Hepatocyte (in vitro differentiated cells): ENCODE results near the gene RALGPS2. TPM values are rescaled to one million over a fixed set of nuclear protein-coding genes. Genes with fewer than 3 reads are reported as not detected.

Experiments
- DNase-seq: peaks from one replicate; pipeline ENCODE4 v3.0.0-alpha.2; 2016; ENCODE audit warnings: low spot score
- H2AFZ ChIP-seq: fragments of 200-600 bp; sonication (generic); 2 replicates; pipeline ENCODE4 v1.6.0; 2016; ENCODE audit warnings: antibody characterized with exemption, mild to moderate bottlenecking
- H3K27ac ChIP-seq: fragments of 200-600 bp; sonication (generic); 2 replicates; pipeline ENCODE4 v1.5.1; 2016; ENCODE audit warnings: mild to moderate bottlenecking
- H3K27me3 ChIP-seq: fragments of 200-600 bp; sonication (generic); 2 replicates; pipeline ENCODE4 v1.6.1; 2016
- H3K36me3 ChIP-seq: fragments of 200-600 bp; sonication (generic); replicated peaks from 2 replicates; pipeline ENCODE4 v1.5.1; 2016; ENCODE audit warnings: low read depth; ENCODE audit not compliant: insufficient read depth
- H3K4me1 ChIP-seq: fragments of 200-600 bp; sonication (generic); 2 replicates; pipeline ENCODE4 v1.5.1; 2016; ENCODE audit warnings: mild to moderate bottlenecking, moderate library complexity; ENCODE audit not compliant: insufficient read depth
- H3K4me2 ChIP-seq: fragments of 200-600 bp; sonication (generic); 2 replicates; pipeline ENCODE4 v1.6.0; 2016
- H3K4me3 ChIP-seq: fragments of 200-600 bp; sonication (generic); 2 replicates; pipeline ENCODE4 v1.5.1; 2016; ENCODE audit warnings: mild to moderate bottlenecking
- H3K79me2 ChIP-seq: fragments of 200-600 bp; sonication (generic); 2 replicates; pipeline ENCODE4 v1.6.0; 2017; ENCODE audit warnings: mild to moderate bottlenecking
- H3K9me2 ChIP-seq: fragments of 200-600 bp; sonication (generic); replicated peaks from 2 replicates; pipeline ENCODE4 v1.6.0; 2017; ENCODE audit warnings: mild to moderate bottlenecking; ENCODE audit not compliant: insufficient read depth
- H3K9me3 ChIP-seq: fragments of 200-600 bp; sonication (generic); 2 replicates; pipeline ENCODE4 v1.5.1; 2016; ENCODE audit warnings: low read depth, mild to moderate bottlenecking
- H4K20me1 ChIP-seq: fragments of 200-600 bp; sonication (generic); 2 replicates; pipeline ENCODE4 v1.6.0; 2016; ENCODE audit warnings: mild to moderate bottlenecking; ENCODE audit not compliant: insufficient read depth, poor library complexity, severe bottlenecking
- EZH2 ChIP-seq: fragments of 200-600 bp; sonication (generic); IDR thresholded peaks from 2 replicates; pipeline ENCODE4 v1.6.1; 2016; ENCODE audit warnings: antibody characterized with exemption, mild to moderate bottlenecking, borderline replicate concordance
- EZH2phosphoT487 ChIP-seq: fragments of 200-600 bp; sonication (generic); IDR thresholded peaks from one replicate; pipeline ENCODE4 v1.6.1; 2018; ENCODE audit warnings: antibody characterized with exemption, mild to moderate bottlenecking, low read depth, moderate library complexity; ENCODE audit not compliant: unreplicated experiment, severe bottlenecking
- WGBS: methylation state at CpG from one replicate; pipeline ENCODE4 v1.1.6; 2016; ENCODE audit warnings: low lambda C conversion rate; ENCODE audit errors: missing lambda C conversion rate; 5-methylcytosine and 5-hydroxymethylcytosine counted together
- polyA plus RNA-seq: library from polyadenylated mRNA; unstranded; fragments of >200 nt; fragmentation: Nextera tagmentation; extraction: Ambion mirVana; gene quantifications from 2 replicates; pipeline ENCODE4 v1.2.1, GENCODE V29; 2016
- total RNA-seq: library from RNA; depleted of rRNA; stranded (reverse); fragments of >200 nt; gene quantifications from 2 replicates; pipeline ENCODE4 v1.2.3, GENCODE V29; 2014
- TF ChIP-seq, protein P1 (sequence below): fragments of 200-600 bp; sonication (generic); IDR thresholded peaks from 2 replicates; pipeline ENCODE4 v1.5.1; 2016; ENCODE audit warnings: antibody characterized with exemption, mild to moderate bottlenecking; ENCODE audit not compliant: poor library complexity

RALGPS2 gene
- total and polyA plus RNA-seq, 2 experiments from 2014 or later, result 9.3 to 35.4 TPM

DNA sequence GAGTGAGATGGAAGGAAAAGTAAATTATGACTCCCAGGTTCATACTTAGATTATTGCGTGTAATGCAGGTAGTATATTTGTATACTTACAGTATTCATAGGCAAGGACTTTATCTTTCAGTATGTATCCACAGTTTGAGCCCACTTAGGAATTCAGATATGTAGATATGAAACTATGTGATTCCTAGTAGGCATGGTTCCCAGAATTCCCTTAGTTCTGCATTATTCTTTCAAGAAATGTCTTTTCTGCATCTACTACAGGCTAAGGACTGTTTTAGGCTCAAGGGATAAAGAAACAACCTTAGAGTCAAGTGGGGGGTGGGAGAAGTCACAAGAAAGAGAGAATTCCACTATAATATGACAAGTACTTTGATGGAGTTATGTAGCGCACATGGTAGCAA lies 132.1 kb downstream of the RALGPS2 start:
- Histone ChIP-seq H3K36me3 (no peaks in the 10 kb centered on the region), H3K4me1 (no peaks in the 10 kb centered on the region), H3K4me3 (no peak overlapping the region), H3K27me3 (no peaks in the 10 kb centered on the region), H3K9me2 (no peaks in the 10 kb centered on the region), H3K27ac (no peak overlapping the region), H3K9me3 (no peaks in the 10 kb centered on the region), H3K4me2 (no peak overlapping the region), H4K20me1 (no peaks in the 10 kb centered on the region), H2AFZ (no peak overlapping the region), H3K79me2 (no peaks in the 10 kb centered on the region)
- WGBS, result 94% methylated on average over 2 of the region's 2 CpGs
- DNase-seq, result no peak
- no peak for TF ChIP-seq EZH2phosphoT487
- TF ChIP-seq EZH2, result no peak
- TF ChIP-seq, protein P1, sequence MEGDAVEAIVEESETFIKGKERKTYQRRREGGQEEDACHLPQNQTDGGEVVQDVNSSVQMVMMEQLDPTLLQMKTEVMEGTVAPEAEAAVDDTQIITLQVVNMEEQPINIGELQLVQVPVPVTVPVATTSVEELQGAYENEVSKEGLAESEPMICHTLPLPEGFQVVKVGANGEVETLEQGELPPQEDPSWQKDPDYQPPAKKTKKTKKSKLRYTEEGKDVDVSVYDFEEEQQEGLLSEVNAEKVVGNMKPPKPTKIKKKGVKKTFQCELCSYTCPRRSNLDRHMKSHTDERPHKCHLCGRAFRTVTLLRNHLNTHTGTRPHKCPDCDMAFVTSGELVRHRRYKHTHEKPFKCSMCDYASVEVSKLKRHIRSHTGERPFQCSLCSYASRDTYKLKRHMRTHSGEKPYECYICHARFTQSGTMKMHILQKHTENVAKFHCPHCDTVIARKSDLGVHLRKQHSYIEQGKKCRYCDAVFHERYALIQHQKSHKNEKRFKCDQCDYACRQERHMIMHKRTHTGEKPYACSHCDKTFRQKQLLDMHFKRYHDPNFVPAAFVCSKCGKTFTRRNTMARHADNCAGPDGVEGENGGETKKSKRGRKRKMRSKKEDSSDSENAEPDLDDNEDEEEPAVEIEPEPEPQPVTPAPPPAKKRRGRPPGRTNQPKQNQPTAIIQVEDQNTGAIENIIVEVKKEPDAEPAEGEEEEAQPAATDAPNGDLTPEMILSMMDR, result no peak

DNA sequence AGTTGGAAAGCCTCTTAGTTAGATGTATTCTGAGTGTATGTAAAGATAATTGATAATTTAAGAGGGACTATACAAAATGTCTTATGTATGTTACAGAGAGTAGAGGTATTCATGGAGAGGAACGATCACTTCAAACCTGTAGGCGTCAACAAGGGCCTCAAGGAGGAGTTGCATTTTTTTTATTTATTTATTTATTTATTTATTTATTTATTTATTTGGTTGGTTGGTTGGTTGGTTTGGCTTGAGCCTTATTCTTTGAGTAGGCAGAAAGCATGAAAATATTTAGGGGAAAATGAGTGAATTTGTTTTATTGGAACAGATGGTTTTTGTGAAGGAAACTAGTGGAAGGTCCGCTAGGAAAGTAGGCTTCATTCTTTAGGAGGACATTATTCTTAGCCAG lies 137.4 kb downstream of the RALGPS2 start:
- TF ChIP-seq EZH2, result no peak
- Histone ChIP-seq H3K36me3 (no peaks in the 10 kb centered on the region), H3K27me3 (no peaks in the 10 kb centered on the region), H3K9me3 (no peaks in the 10 kb centered on the region), H4K20me1 (no peaks in the 10 kb centered on the region), H3K79me2 (peaks cover 8% of the 10 kb centered on the region), H3K4me2 (no peak overlapping the region), H3K27ac (no peak overlapping the region), H2AFZ (no peak overlapping the region), H3K9me2 (no peaks in the 10 kb centered on the region), H3K4me3 (no peak overlapping the region), H3K4me1 (peaks cover 3% of the 10 kb centered on the region)
- DNase-seq, result no peak
- WGBS, result 99% methylated on average over 3 of the region's 3 CpGs

DNA sequence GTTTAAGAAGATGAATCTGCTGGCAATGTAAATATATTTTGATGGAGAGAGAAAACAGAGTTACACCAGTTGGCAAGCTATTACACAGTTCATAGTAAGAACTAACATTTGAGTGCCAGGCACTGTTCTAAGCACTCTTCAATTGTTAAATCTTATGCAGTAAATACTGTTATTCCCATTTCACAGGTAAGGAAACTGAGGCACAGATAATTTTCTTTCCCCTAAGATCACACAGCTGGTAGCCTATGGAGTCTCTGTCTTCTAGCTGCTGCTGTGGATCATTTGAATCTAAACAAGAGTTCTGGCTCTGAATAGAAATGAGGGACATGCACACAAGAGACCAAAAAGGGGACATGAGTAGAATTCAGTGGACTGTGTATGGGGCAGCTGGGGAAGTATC lies 137.8 kb downstream of the RALGPS2 start:
- Histone ChIP-seq H3K9me3 (no peaks in the 10 kb centered on the region), H3K4me3 (no peak overlapping the region), H3K36me3 (no peaks in the 10 kb centered on the region), H3K27ac (no peak overlapping the region), H3K27me3 (no peaks in the 10 kb centered on the region), H2AFZ (no peak overlapping the region), H3K9me2 (no peaks in the 10 kb centered on the region), H3K4me1 (peaks cover 3% of the 10 kb centered on the region), H3K79me2 (peaks cover 11% of the 10 kb centered on the region), H3K4me2 (peak overlapping the region; percentile 60), H4K20me1 (no peaks in the 10 kb centered on the region)
- TF ChIP-seq EZH2 (no peak), EZH2phosphoT487 (no peak)
- TF ChIP-seq, protein P1, result no peak
- DNase-seq, result no peak

DNA sequence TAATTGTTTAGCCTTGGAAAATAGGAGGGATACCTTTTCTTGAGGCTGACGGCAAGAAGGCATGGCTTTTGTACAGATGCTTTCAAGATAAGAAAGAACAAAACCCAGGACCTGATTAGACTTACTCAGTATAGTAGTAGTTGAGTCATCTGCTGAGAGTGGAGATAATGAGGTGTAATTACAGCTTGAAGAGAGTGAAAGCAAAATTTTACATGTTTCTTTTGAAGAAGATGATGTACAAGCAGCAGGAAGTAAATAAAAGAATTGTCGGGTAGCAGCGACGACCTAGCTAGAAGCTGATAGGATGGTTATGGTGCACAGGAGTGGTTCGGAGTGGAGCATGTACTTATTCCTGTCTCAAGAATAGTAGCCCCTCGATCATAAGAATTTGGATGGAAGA lies 139.3 kb downstream of the RALGPS2 start:
- H3K9me2 ChIP-seq, result no peaks in the 10 kb centered on the region
- peaks cover 16% of the 10 kb centered on the region for H3K79me2 ChIP-seq
- no peak overlapping the region for H2AFZ ChIP-seq
- H3K27me3 ChIP-seq, result no peaks in the 10 kb centered on the region
- no peak overlapping the region for H3K27ac ChIP-seq
- H3K36me3 ChIP-seq, result no peaks in the 10 kb centered on the region
- peak; percentile 19 for DNase-seq
- peak overlapping the region; percentile 60 for H3K4me2 ChIP-seq
- no peaks in the 10 kb centered on the region for H4K20me1 ChIP-seq
- TF ChIP-seq EZH2 (no peak), EZH2phosphoT487 (no peak)
- peaks cover 3% of the 10 kb centered on the region for H3K4me1 ChIP-seq
- whole genome bisulfite sequencing, result 44% methylated on average over 6 of the region's 6 CpGs
- no peaks in the 10 kb centered on the region for H3K9me3 ChIP-seq
- no peak overlapping the region for H3K4me3 ChIP-seq
